NCI-H446 treated with DMSO at 0.1 percent for 48 hours (cell line): ENCODE results near the gene CWH43.
"Not testable (repeated sequence)": the region's sequence is repeated elsewhere in the genome, so short reads cannot be mapped to it uniquely, and the experiment has no call there.

Source experiments
- DNase-seq: peaks from one replicate; lab custom pipeline; 2025; lab: John Stamatoyannopoulos, UW

The CWH43 gene

GRCh38 chr4:48985976-48986653 lies at the start of gene CWH43:
TSS of gene CWH43 (plus strand) at chr4:48986275. CDS start at chr4:48986430, 155 bp downstream.
- no peak for DNase-seq

DNA sequence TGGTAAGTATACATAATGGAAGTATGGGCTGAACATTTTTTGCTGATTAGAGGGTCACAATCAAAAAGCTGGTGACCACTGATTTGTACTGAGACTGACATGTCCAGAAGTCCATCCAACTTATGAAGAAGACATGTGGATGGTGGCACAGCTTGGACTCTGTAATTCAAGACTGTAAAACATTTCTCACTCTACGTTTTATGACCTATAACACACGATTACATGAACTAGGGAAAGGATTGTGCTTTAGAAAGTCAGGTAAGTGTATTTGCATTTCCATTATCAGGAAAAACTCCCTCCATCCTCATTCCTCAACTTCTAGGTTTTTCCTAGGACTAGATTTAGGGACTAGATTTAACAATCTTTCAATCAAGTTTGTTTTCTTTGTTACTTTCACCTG lies 49.0 kb upstream of the CWH43 start:
- DNase-seq, result no peak

GRCh38 chr4:48938831-48939230 lies 47.2 kb upstream of the CWH43 start:
- DNase-seq, result no peak

- peak; percentile 67 for DNase-seq
Observed at GRCh38 chr4:48939785-48940184, 46.3 kb upstream of the CWH43 start.

GRCh38 chr4:48943387-48943786 lies 42.7 kb upstream of the CWH43 start:
- DNase-seq, result no peak

DNA sequence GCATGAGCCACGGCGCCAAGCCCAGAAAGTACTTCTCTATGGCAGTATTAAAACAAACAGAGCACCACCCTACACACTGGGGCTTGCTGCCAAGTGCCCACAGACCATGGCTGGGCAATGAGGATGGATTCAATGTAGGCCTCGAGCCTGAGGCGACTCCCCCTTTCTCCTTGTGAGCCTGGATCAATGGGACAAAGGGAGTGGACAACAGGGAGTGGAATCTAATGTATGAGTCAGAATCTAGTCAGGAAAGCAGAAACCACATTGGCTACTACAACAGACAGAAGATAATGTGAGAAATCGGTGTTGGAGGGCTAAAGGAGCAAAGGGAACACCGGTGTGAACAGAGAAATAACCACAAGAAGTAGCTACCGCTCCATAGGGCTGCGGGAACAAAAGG lies 41.8 kb upstream of the CWH43 start:
- no peak for DNase-seq

DNA sequence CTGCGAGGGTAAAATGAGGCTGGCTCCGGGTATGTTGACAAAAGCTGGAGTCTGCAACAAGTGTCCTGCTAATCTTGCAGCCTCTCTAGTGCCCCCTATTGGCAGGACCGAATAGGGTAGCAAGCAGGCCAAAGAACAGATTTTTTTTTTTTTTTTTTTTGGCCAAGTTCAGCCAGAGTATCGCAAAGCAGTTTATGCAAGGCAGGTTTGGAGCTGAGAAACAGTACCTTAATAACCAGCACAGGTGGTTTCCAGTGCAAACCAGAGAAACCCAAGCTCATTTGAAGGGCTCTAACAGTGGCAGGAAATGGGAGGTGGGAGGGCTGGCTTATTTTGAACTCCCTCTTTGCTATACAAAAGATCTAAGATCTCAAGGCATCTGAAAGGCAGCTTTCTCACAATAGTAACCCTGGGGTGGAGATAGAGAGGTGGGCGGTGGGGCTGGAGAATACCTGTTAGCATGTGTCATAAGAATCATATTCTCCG lies 41.3 kb upstream of the CWH43 start:
- no peak for DNase-seq

- DNase-seq, result no peak
Observed at GRCh38 chr4:48945981-48946380, 40.1 kb upstream of the CWH43 start.

GRCh38 chr4:48947731-48948130 lies 38.3 kb upstream of the CWH43 start:
- DNase-seq, result no peak

- DNase-seq, result no peak
Observed at GRCh38 chr4:48949086-48949485, 37.0 kb upstream of the CWH43 start.

GRCh38 chr4:48949518-48950219 lies 36.4 kb upstream of the CWH43 start:
- DNase-seq, result no peak

- no peak for DNase-seq
Observed at GRCh38 chr4:48954314-48954713, 31.8 kb upstream of the CWH43 start.

DNA sequence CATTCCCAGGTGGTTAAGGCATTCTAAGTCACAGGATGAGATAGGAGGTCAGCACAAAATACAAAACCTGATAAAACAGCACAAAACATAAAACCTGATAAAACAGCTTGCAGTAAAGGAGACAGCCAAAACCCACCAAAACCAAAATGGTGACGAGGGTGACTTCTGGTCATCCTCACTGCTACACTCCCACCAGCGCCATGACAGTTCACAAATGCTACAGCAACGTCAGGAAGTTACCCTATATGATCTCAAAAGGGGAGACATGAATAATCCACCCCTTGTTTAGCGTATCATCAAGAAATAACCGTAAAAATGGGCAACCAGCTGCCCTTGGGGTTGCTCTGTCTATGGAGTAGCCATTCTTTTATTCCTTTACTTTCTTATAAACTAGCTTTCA lies 28.7 kb upstream of the CWH43 start:
- not testable (repeated sequence) for DNase-seq

DNA sequence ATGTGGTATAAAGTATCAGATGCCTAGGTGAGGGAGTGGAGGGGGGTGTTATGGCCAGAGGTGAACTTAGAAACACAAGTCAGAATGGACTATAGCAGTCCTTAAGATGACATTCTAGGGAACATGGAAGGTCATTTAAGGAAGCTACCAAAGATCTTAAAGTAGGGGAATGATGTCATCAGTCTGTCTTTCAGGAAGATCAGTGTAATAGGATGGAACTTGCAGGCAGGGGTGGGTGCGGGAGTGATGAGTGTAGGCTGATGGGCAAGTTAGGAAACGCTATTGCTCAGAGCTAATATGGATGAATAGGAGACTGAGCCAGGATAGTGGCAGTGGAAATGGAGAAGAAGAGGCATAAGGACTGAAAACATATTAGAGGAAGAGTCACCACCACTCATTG lies 27.5 kb upstream of the CWH43 start:
- no peak for DNase-seq

- DNase-seq, result no peak
Observed at GRCh38 chr4:48960988-48961635, 25.0 kb upstream of the CWH43 start.

DNA sequence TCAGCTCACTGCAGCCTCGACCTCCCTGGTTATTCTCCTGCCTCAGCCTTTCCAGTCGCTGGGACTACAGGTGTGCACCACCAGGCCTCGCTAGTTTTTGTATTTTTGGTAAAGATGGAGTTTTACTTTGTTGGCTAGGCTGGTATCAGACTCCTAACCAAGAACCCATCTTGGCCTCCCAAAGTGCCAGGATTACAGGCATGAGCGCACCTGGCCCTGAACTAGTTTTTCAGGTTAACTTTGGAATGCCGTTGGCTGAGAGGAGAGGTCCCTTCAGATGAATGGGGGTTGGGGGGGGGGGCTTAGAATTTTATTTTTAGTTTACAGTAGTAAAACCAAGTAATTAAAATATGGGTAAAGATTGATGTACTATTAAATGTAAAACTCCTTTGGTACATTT lies 23.4 kb upstream of the CWH43 start:
- no peak for DNase-seq

DNA sequence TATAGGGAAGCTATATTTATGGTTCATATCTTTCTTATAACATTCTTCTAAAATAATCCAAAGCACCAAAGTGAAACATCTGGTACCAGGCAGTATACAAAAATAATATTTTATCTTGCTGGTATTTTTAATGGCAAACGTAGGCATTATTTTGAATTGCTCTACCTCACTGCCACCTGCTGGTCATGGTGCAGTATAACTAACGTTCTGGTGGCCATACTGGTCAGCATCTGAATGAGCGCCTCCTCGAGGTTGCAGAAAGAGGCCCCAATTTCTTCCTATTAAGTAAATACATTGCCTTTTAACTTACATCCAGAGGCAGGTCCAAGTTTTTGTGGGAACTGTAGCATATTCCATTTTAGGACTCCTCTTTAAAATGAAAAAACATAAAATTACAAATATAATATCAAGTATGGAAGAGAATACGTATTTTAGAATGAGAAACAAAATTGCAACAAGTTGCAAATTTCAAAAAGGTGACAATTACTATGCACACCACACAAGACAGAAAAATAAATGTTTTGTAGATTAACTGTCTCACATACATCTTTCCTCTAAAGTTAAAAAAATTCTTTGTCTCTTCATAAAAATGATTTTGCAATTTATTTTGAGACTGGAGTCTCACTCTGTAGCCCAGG lies 22.9 kb upstream of the CWH43 start:
- DNase-seq, result peak; percentile 72

DNA sequence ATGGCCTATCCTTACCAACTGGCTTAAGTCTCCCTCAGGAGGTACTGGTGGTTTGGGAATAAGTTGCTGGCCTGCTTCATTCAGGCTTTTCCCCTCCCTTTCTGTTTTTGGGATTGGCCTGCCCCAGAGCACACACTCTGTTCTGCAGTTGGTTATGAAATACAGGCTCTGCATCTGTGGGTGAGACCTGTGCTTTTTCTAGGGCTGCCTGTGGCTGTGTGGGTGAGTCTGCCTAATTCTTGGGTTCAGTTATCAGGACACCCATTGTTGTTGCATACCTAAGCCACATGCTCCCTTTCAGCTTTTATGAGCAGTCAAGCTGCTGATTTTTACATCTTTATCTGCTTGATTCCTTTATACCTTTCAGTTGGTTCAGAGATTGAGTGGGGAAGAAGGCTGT lies 19.0 kb upstream of the CWH43 start:
- DNase-seq, result no peak

- DNase-seq, result peak; percentile 21
Observed at GRCh38 chr4:48967631-48968030, 18.4 kb upstream of the CWH43 start.

DNA sequence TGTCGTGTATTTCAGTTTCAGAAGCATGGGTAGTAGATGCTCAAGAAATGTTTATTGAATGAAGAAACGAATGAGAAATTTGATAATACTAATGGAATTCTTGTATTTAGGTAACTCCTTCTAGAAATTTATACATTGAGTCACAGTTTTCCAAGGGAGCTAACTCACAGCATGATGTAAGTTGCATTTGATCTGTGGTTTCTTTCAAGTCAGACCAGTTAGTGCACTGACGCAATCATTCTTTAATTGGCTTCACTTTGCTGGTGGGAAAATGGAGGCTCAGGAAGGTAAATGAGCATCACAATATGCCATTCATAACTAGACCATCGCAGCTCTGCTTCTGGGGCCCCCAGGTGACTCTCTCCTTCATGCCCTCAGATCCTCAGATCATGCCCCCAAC lies 17.3 kb upstream of the CWH43 start:
- DNase-seq, result no peak

DNA sequence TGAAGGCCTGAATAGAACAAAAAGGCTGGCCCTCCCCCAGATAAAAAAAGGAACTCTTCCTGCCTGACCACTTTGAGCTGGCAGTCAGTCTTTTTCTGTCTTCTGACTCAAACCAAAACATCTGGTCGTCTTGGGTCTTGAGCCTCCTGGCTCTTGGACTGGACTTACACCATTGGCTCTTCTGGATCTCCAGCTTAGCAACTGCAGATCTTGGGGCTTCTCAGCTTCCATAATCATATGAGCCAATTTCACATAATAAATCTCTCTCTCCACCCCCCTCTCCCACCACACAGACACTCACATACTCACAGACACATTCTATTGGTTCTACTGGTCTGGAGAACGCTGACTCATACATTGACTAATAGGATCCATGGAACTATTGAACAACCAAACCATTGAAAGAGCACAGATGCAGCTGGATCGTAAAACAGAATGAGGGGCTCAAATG lies 15.6 kb upstream of the CWH43 start:
- no peak for DNase-seq

DNA sequence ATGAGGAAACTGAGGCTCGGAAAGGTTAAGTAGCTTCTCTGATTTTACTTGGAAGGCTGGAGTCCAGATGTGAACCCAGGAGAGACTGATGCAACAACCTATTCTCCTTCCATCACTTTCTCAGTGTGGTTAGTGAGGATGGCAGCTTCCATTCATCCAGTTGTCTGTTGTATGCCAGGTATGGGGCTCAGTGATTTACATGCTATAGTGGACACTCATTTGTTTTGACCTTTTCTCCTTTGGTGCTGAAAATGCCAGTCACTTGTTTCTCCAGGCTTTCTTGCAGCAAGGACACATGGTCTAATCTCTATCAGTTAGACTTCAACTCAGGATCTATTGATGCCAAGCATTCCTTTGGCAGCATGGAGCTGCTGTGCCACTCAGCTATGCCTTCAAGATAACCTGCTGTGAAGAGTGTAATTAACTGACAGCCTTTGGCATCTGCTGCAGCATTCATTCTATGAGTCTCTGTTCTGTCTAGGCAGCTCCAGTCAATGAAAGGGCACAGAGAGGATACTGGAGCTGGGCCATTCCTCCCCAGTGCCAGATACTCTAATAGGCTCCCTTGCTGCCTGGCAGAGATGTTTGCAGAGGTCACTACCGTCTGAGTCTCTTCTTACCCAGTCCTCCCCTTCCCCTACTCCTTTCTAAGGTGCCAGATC lies 11.0 kb upstream of the CWH43 start:
- DNase-seq, result peak; percentile 76
